PFSK-1 (cell line): Measurements from ENCODE around the gene MIOX.

Experiments used
- POLR2AphosphoS5 ChIP-seq: IDR thresholded peaks from 2 replicates; pipeline ENCODE4 v1.6.1; 2012; ENCODE audit warnings: low read depth, mild to moderate bottlenecking, control low read depth, low read length, moderate library complexity
- TF ChIP-seq, protein P1 (sequence below), 2 experiments: IDR thresholded peaks; 2 replicates each; pipeline versions ENCODE4 v1.6.1 to v1.8.0; 2011 to 2012; ENCODE audit warnings: low read depth in 2 of 2, low read length in 2 of 2, control low read depth in 1 of 2, inconsistent platforms in 1 of 2, mild to moderate bottlenecking in 1 of 2, moderate library complexity in 1 of 2; ENCODE audit not compliant: insufficient read depth in 1 of 2

DNA sequence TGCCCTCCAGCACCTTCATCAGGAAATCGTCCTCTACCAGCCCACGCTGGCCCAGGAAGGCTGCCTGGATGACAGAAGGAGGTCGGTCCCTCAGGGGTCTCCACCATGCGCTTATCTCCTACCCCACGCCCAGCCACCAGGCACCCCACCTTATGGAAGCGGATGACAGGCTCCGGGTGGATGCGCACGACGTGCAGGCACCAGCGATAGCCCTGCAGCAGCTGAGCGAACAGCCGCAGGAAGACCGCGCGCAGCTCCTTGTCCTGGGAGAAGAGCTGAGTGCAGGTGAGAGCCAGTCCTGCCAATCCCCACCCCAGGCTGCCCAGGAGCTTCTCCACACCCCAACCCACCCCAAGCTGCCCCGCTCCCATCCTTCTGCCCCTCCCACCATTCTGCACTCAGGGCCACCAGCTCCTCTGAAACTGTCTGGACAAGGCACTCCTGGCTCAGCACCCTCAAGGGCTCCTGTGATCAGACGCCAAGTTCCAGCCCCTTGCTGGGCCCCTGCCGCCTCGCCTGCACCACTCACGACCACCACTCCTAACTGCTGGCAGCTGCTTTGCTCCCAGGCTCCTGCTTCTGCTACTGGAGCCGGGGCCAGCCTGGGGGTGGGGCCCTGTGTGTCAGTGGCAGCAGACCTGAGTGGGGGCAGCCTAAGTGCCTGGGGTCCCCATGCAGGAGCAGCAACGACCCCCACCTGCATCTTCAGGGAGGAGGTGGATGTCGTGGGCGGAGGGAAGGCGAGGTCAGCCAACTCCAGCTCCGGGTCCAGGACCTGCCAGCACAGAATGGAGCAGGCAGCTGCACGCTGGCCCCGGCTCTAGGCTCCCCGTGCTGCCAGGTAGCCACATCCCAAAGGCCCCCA is 21.4 kb upstream of the MIOX start:
- no peak for TF ChIP-seq POLR2AphosphoS5
- TF ChIP-seq, protein P1, sequence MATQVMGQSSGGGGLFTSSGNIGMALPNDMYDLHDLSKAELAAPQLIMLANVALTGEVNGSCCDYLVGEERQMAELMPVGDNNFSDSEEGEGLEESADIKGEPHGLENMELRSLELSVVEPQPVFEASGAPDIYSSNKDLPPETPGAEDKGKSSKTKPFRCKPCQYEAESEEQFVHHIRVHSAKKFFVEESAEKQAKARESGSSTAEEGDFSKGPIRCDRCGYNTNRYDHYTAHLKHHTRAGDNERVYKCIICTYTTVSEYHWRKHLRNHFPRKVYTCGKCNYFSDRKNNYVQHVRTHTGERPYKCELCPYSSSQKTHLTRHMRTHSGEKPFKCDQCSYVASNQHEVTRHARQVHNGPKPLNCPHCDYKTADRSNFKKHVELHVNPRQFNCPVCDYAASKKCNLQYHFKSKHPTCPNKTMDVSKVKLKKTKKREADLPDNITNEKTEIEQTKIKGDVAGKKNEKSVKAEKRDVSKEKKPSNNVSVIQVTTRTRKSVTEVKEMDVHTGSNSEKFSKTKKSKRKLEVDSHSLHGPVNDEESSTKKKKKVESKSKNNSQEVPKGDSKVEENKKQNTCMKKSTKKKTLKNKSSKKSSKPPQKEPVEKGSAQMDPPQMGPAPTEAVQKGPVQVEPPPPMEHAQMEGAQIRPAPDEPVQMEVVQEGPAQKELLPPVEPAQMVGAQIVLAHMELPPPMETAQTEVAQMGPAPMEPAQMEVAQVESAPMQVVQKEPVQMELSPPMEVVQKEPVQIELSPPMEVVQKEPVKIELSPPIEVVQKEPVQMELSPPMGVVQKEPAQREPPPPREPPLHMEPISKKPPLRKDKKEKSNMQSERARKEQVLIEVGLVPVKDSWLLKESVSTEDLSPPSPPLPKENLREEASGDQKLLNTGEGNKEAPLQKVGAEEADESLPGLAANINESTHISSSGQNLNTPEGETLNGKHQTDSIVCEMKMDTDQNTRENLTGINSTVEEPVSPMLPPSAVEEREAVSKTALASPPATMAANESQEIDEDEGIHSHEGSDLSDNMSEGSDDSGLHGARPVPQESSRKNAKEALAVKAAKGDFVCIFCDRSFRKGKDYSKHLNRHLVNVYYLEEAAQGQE (IDR thresholded peaks at IDR 0.05; ENCODE audit: insufficient read depth in 1 of 2, low read depth in 2 of 2, low read length in 2 of 2) = no peak
